ENCODE results near the gene ITIH2. TPM values are rescaled to one million over a fixed set of nuclear protein-coding genes. Genes with fewer than 3 reads are reported as not detected.
"Not testable (repeated sequence)": the region's sequence is repeated elsewhere in the genome, so short reads cannot be mapped to it uniquely, and the experiment has no call there.

ITIH2 gene
- total RNA-seq, 2 donors from 2014 or later: not detected

DNA sequence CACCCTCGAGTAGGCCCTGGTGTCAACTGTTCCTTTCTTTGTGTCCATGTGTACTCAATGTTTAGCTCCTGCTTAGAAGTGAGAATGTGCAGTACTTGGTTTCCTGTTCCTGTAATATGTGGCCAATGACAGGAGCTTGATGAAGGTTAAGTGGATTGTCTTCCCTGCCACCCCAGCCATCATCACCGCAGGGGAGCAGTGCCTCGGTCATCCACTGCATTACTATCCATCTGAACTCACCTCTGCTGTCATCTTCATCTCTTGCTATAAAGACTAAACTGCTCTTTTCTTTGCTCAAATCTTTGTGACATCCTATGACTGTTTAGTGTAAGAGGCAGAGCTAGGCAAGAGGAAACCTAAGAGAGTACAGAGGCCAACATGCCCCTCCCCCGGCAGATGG is 15.6 kb downstream of the ITIH2 start:
- DNase-seq (no peak), ATAC-seq (no peak)
- intact Hi-C loops (cut with DNase I, micrococcal nuclease): no loop called here

GRCh38 chr10:7720478-7720877 is 17.4 kb downstream of the ITIH2 start:
- intact Hi-C loops (cut with DNase I, micrococcal nuclease): no loop called here
- DNase-seq (no peak), ATAC-seq (no peak)

GRCh38 chr10:7722927-7723529 is 19.9 kb downstream of the ITIH2 start:
- intact Hi-C loops (cut with DNase I, micrococcal nuclease): no loop called here
- DNase-seq: no peak
- ATAC-seq: no peak

DNA sequence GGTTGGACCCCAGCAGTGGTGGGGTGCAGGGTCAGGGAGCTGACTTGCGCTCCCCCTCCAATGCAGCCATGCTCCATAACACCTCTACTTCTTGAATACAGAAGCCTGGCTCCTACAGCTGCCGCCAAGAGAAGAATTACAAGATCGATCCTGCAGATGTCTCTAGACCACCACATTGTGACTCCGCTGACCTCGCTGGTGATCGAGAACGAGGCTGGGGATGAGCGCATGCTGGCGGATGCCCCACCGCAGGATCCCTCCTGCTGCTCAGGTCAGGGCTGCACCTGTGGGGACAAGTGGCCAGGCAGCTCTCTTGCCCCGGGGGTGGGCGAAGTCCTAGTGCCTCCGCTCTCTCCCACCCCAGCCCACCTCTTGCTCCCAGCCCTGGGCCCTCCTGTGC is 31.7 kb downstream of the ITIH2 start:
- intact Hi-C loops (cut with DNase I, micrococcal nuclease): no loop called here
- no peak for ATAC-seq
- DNase-seq: no peak

GRCh38 chr10:7738536-7739407 is 35.7 kb downstream of the ITIH2 start:
- intact Hi-C loops (cut with DNase I, micrococcal nuclease): no loop called here
- no peak for DNase-seq

GRCh38 chr10:7744307-7744706 is 41.2 kb downstream of the ITIH2 start:
- ATAC-seq: no peak
- intact Hi-C loops (cut with DNase I, micrococcal nuclease): no loop called here
- DNase-seq: no peak

More at GRCh38 chr10:7738536-7739407, 35.7 kb downstream of the ITIH2 start:
- no peak for ATAC-seq

DNA sequence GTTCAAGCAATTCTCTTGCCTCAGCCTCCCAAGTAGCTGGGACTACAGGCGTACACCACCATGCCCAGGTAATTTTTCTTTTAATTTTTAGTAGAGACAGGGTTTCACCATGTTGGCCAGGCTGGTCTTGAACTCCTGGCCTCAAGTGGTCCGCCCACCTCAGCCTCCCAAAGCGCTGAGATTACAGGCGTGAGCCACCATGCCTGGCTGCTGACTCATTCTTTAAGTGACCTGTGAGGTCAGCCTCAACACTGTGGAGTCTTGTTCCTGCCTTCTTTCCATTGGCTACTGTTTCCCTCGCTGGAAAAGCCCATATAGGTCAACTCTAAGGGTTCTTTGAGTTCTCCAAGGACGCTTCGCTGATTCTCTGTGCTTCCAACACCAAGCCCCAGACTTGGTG is 45.5 kb downstream of the ITIH2 start:
- intact Hi-C loops (cut with DNase I, micrococcal nuclease); DNase-seq; ATAC-seq: not testable (repeated sequence)

GRCh38 chr10:7750222-7750621 is 47.1 kb downstream of the ITIH2 start:
- DNase-seq (no peak), ATAC-seq (no peak)
- intact Hi-C loops (cut with DNase I, micrococcal nuclease): no loop called here

DNA sequence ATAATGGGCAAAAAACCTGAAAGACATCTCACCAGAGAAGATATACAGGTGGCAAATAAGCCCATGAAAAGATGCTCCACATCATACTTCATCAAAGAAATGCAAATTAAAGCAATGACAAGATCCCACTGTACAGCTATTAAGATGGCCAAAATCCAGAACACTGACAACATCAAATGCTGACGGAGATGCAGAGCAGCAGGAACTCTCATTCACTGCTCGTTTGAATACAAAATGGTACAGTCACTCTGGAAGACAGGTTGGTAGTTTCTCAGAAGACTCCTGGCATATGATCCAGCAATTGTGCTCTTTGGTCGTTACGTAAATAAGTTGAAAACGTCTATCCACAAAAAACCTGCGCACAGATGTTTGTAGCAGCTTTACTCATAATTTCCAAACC is 49.1 kb downstream of the ITIH2 start:
- ATAC-seq: no peak
- no peak for DNase-seq
- intact Hi-C loops (cut with DNase I, micrococcal nuclease): no loop called here

DNA sequence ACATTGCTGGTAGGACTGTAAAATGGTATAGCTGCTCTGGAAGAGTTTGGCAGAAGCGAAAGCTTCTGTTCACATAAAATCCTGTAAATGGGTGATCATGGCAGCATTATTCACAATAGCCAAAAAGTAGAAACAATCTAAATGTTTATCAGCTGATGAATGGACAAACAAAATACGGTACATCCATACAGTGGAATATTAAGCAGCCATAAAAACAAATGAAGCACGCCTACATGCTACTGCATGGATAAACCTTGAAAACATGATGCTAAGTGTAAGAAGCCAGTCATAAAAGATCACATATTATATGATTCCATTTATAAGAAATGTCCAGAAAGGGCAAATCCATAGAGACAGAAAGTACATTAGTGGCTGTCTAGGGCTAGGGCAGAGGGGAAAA is 52.0 kb downstream of the ITIH2 start:
- DNase-seq (no peak), ATAC-seq (no peak)
- intact Hi-C loops (cut with DNase I, micrococcal nuclease): no loop called here

- ATAC-seq (peak; percentile 99), DNase-seq (peak; percentile 35 to 48)
- intact Hi-C loops (cut with DNase I, micrococcal nuclease): no loop called here
These were observed 53.4 kb downstream of the ITIH2 start for GRCh38 chr10:7756360-7756992.

DNA sequence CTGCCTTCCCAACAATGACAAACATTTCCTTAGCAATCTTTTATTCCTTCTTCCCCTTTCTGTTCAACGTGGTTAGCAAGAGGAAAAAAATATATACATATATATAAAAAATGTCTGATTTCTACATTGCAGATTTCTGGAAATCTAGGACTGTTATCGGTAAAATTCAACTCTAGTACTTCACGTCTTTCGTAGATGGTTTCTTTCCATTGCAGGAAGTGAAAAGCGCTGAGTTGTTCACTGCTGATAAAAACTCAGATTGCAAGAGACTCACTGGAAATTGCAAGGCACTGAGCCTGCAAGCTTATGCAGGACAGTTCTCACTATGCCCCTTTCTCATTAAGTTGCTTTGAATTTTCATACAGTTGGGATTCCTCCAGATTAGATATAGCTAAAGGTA is 60.8 kb downstream of the ITIH2 start:
- DNase-seq (no peak), ATAC-seq (no peak)
- intact Hi-C loops (cut with DNase I, micrococcal nuclease): no loop called here

GRCh38 chr10:7766241-7766640 is 63.1 kb downstream of the ITIH2 start:
- intact Hi-C loops (cut with DNase I, micrococcal nuclease): no loop called here
- DNase-seq (no peak), ATAC-seq (no peak)

GRCh38 chr10:7767209-7767608 is 64.1 kb downstream of the ITIH2 start:
- DNase-seq: no peak
- intact Hi-C loops (cut with DNase I, micrococcal nuclease): no loop called here
- no peak for ATAC-seq

DNA sequence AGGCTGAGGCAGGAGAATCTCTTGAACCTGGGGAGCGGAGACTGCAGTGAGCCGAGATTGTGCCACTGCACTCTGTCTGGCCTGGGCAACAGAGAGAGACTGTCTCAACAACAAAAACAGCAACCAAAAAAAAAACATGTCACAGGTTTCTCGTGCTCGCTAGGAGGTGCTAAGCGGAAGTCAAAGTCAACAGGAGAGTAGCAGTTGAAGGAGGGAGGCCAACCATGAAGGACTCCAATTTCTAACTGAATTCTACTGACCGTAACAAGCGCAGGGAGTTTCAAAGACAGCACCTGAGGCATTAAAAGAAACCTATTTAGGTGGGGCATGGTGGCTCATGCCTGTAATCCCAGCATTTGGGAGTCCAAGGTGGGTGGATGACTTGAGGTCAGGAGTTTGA is 65.3 kb downstream of the ITIH2 start:
- ATAC-seq: no peak
- intact Hi-C loops (cut with DNase I, micrococcal nuclease): no loop called here
- no peak for DNase-seq

GRCh38 chr10:7773845-7774801 is 71.0 kb downstream of the ITIH2 start:
- intact Hi-C loops (cut with DNase I, micrococcal nuclease): no loop called here
- DNase-seq: peak; percentile 43 to 62
- peak; percentile 90 for ATAC-seq

GRCh38 chr10:7776777-7777176 is 73.7 kb downstream of the ITIH2 start:
- intact Hi-C loops (cut with DNase I, micrococcal nuclease): no loop called here
- DNase-seq (no peak), ATAC-seq (no peak)

DNA sequence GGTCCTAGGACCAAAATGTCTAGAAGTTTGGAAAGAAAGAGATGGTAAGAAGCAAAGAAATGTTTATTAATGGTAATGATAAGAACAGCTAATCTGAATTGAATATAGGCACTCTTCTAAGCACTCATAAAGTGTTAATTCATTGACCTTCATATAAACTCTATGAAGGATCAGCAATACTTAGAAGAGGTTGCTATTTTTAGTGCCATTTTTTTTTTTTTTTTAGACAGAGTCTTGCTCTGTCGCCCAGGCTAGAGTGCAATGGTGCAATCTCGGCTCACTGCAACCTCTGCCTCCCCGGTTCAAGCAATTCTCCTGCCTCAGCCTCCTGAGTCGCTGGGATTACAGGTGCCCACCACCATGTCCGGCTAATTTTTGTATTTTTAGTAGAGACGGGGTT is 79.1 kb downstream of the ITIH2 start:
- ATAC-seq; DNase-seq; intact Hi-C loops (cut with DNase I, micrococcal nuclease): not testable (repeated sequence)

DNA sequence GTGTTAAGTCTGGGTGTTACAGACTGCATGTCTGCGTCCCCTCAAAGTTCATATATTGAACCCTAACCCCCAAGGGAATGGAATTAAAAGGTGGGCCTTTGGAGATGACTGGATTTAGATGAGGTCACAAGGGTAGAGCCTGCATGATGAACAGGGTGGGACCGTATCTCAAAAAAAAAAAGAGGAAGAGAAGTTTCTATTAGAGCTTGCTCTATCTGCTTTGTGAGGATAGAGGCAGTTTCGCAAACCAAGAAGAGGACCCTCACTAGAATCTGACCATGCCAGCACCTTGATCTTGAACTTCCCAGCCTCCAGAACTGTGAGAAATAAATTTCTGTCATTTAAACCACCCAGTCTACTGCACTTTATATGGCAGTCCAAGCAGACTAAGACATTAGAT is 83.3 kb downstream of the ITIH2 start:
- intact Hi-C loops (cut with DNase I, micrococcal nuclease): no loop called here
- DNase-seq: no peak
- ATAC-seq: no peak
